HG03439 (cell line): ENCODE measurements around the gene COPZ1.

Source experiments
- ATAC-seq: cut with Tn5 transposase; IDR thresholded peaks from one replicate; pipeline ENCODE4 v1.9.1; 2021; ENCODE audit warnings: mild to moderate bottlenecking, moderate library complexity; ENCODE audit not compliant: unreplicated experiment

Gene COPZ1

GRCh38 chr12:54390668-54391551, 66.0 kb downstream of the COPZ1 start:
- no peak for ATAC-seq

GRCh38 chr12:54392485-54393206, 67.7 kb downstream of the COPZ1 start:
- no peak for ATAC-seq

- ATAC-seq = no peak
These were observed 68.3 kb downstream of the COPZ1 start for GRCh38 chr12:54393207-54393609.

- no peak for ATAC-seq
These were observed 68.8 kb downstream of the COPZ1 start for GRCh38 chr12:54393743-54394142.

GRCh38 chr12:54394281-54394719, 69.4 kb downstream of the COPZ1 start:
- ATAC-seq = no peak

- ATAC-seq = no peak
These were observed 70.1 kb downstream of the COPZ1 start for GRCh38 chr12:54394986-54395385.

- no peak for ATAC-seq
These were observed 70.6 kb downstream of the COPZ1 start for GRCh38 chr12:54395545-54395944.

GRCh38 chr12:54397157-54397556, 72.2 kb downstream of the COPZ1 start:
- no peak for ATAC-seq

- no peak for ATAC-seq
These were observed 73.3 kb downstream of the COPZ1 start for GRCh38 chr12:54398218-54398617.

- peak; percentile 85 for ATAC-seq
These were observed 74.3 kb downstream of the COPZ1 start for GRCh38 chr12:54398995-54399793.

- no peak for ATAC-seq
These were observed 76.2 kb downstream of the COPZ1 start for GRCh38 chr12:54401119-54401518.
